NCI-H748 (cell line): ENCODE measurements around the gene PIKFYVE.
A peak's percentile ranks its signal among the peaks of the same experiment; 100 is the strongest.

Experiments
- DNase-seq: peaks from one replicate; lab custom pipeline; 2025; ENCODE audit not compliant: unreplicated experiment; lab: John Stamatoyannopoulos, UW

The PIKFYVE gene

GRCh38 chr2:208406474-208407451 is 140.7 kb downstream of the PIKFYVE start, which contains the start of gene PTH2R:
TSS of gene PTH2R (plus strand) at chr2:208406792. CDS start at chr2:208407044, 252 bp downstream.
- DNase-seq: peak; percentile 99

- DNase-seq: peak; percentile 90
These were observed 141.6 kb downstream of the PIKFYVE start for GRCh38 chr2:208407667-208408066.
